HG03159 (cell line): ENCODE results near the gene SOWAHB.

ENCODE experiments used
- ATAC-seq: cut with Tn5 transposase; IDR thresholded peaks from one replicate; pipeline ENCODE4 v1.9.1; 2021; ENCODE audit warnings: mild to moderate bottlenecking, moderate library complexity; ENCODE audit not compliant: unreplicated experiment

The SOWAHB gene

DNA sequence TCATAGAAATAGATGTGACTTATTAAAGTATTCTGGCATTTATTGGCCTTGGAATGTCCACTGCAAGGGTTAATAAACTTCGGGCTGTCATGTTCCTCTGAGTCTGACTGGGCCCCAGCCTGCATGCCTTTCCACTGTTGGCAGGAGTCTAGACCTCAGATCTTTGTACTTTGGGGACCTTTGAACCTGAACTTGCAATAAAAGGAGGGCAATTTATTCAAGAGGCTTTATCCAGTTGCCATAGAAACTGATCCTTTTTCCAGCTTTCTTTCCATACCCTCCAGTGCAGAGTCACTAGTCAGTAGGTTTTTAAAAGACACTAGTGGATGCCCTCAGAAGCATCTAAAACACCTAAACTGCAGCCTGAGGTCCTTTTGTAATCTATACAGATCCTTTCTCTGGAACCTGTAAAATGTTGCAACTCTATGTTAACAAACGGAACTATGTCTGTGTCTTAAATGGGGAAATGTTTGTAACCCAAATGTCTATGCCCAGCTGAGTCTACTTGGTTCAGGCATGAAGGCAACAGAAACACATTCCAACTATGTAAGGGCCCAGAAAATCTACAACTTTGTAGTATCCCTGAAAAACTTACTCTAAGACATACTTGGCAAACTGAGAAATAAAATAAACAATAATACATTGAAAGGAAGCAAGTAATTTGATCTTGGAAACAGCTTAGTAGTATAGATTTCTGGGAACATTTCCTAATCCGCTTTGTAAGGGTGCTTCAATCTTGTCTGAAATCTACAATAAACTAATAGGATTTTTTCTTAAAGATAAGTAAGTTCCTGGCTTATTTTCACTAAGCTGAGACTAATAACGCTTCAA, 41.5 kb downstream of the SOWAHB start:
- ATAC-seq: no peak

GRCh38 chr4:76854858-76855257, 43.1 kb downstream of the SOWAHB start:
- ATAC-seq: no peak

DNA sequence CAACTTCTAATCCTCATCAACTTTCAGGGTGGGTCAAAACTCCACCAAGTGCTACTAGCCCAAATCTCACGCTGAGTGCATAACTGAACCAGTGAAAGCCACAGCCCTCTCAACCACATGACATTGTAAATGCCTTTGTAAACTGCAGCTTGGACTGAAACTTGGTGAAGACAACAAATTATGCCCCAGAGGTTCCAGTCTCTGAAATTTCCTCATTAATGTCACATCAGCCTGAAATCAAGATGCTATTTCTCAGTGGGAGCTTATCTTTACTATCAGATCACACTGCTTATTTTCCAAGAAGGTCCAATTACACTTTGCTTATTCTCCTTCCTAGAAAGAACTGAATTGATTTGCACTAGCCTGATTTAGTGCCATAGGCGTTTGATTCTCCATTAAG, 46.6 kb downstream of the SOWAHB start:
- ATAC-seq: no peak

- no peak for ATAC-seq
These were observed 47.9 kb downstream of the SOWAHB start for GRCh38 chr4:76850010-76850441.
